Measurements from ENCODE around the gene ESR1. TPM values are rescaled to one million over a fixed set of nuclear protein-coding genes. Genes with fewer than 3 reads are reported as not detected.

The ESR1 gene
- total RNA-seq, 2 experiments from 2014 or later, result 0.38 to 0.79 TPM

DNA sequence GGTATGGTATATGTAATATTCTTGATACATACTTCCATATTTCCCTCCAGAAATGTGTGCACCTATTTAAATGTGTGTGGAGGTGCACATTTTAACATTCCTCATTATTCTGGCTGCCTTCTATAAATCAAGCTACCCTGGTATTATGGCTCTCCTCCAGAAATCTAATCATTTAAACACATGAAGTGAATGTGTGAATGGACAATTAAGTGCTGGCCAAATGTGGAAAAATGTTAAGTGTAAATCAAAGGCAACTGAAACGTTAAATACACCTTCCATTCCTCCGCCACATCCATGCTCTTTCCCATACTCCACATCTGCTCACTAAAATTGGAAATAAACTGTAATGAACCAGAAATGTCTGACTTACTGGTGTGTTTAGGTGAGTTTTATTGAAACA lies 24.9 kb upstream of the ESR1 start:
- TF ChIP-seq, protein P1, sequence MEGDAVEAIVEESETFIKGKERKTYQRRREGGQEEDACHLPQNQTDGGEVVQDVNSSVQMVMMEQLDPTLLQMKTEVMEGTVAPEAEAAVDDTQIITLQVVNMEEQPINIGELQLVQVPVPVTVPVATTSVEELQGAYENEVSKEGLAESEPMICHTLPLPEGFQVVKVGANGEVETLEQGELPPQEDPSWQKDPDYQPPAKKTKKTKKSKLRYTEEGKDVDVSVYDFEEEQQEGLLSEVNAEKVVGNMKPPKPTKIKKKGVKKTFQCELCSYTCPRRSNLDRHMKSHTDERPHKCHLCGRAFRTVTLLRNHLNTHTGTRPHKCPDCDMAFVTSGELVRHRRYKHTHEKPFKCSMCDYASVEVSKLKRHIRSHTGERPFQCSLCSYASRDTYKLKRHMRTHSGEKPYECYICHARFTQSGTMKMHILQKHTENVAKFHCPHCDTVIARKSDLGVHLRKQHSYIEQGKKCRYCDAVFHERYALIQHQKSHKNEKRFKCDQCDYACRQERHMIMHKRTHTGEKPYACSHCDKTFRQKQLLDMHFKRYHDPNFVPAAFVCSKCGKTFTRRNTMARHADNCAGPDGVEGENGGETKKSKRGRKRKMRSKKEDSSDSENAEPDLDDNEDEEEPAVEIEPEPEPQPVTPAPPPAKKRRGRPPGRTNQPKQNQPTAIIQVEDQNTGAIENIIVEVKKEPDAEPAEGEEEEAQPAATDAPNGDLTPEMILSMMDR (IDR thresholded peaks at IDR 0.05), result no peak
- intact Hi-C loops (cut with micrococcal nuclease), result no loop called here
- POLR2A ChIA-PET, result no interaction called here
- H3K9me3 Mint-ChIP-seq, result no peaks in the 10 kb centered on the region
- H3K4me3 Mint-ChIP-seq, result no peak overlapping the region
- ATAC-seq (no peak), DNase-seq (no peak)
- H3K27ac Mint-ChIP-seq, result no peak overlapping the region
- CTCF ChIA-PET, result no interaction called here
- H3K36me3 Mint-ChIP-seq (ENCODE audit: low read depth), result no peaks in the 10 kb centered on the region
- no peaks in the 10 kb centered on the region for H3K4me1 Mint-ChIP-seq (ENCODE audit: low read depth)
- H3K27me3 Mint-ChIP-seq, result peaks cover 2% of the 10 kb centered on the region

DNA sequence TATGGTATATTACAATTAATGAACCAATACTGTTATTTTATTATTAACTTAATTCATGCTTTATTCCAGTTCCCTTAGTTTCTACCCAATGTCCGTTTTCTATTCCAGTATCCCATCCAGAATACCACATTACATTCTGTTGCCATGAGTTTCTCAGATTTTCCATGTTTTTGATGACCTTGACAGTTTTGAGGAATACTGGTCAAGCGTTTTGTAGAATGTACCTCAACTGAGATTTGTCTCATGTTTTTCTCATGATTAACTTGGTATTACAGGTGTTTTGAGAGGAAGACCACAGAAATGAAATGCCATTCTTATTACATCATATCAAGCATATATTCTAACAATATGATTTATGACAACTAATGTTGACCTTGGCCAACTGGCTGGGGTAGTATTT lies 23.8 kb upstream of the ESR1 start:
- DNase-seq (no peak), ATAC-seq (no peak)
- H3K27me3 Mint-ChIP-seq, result peaks cover 2% of the 10 kb centered on the region
- CTCF ChIA-PET, result no interaction called here
- H3K4me1 Mint-ChIP-seq (ENCODE audit: low read depth), result no peaks in the 10 kb centered on the region
- POLR2A ChIA-PET, result no interaction called here
- no peak overlapping the region for H3K27ac Mint-ChIP-seq
- no peaks in the 10 kb centered on the region for H3K36me3 Mint-ChIP-seq (ENCODE audit: low read depth)
- peaks cover 9% of the 10 kb centered on the region for H3K9me3 Mint-ChIP-seq
- H3K4me3 Mint-ChIP-seq, result no peak overlapping the region
- intact Hi-C loops (cut with micrococcal nuclease), result no loop called here
- TF ChIP-seq, protein P1 (IDR thresholded peaks at IDR 0.05), result no peak

DNA sequence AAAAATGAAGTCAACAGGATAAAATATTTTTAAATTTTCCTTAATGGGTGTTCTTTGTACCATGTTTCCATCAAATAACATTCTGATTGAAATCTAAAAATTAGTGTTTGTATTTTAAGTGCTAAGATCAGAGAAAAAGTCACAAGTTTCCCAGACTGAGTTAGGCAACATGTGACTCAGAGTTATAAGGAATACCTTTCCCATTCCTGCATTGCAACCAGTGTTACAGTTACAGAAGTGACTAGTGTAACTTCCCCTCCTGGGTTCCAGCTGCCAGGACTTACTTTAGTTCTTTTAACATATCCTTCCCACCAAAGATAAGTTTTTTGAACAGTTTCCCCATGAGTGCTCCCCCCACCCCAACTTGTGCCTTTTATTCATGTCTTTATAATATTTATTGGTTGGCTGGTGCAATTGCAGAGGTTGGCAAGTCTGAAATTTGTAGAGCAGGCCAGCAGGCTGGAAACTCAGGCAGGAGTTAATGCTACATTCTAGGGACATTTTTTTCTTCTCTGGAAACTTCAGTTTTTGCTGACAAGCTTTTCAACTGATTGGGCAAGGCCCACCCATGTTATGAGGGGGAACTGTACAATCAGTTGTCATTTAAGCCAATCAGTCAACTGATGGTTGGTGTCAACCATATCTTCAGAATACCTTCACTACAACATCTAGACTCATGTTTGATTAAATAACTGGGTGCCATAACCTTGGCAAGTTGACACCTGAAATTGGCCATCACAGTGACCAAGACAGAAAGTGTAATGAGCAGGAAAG lies 22.9 kb upstream of the ESR1 start:
- Mint-ChIP-seq H3K27ac (no peak overlapping the region), H3K4me1 (ENCODE audit: low read depth) (no peaks in the 10 kb centered on the region), H3K9me3 (peaks cover 11% of the 10 kb centered on the region), H3K27me3 (peaks cover 2% of the 10 kb centered on the region), H3K4me3 (no peak overlapping the region), H3K36me3 (ENCODE audit: low read depth) (no peaks in the 10 kb centered on the region)
- ATAC-seq, result no peak
- POLR2A ChIA-PET, result no interaction called here
- no peak for DNase-seq
- CTCF ChIA-PET, result interaction anchor here (1.2 kb wide), 1 partner anchor 20 kb away, joined by 3 read pairs; no protein-coding TSS in a partner anchor
- intact Hi-C loops (cut with micrococcal nuclease), result no loop called here
- TF ChIP-seq, protein P1 (IDR thresholded peaks at IDR 0.05), result no peak

DNA sequence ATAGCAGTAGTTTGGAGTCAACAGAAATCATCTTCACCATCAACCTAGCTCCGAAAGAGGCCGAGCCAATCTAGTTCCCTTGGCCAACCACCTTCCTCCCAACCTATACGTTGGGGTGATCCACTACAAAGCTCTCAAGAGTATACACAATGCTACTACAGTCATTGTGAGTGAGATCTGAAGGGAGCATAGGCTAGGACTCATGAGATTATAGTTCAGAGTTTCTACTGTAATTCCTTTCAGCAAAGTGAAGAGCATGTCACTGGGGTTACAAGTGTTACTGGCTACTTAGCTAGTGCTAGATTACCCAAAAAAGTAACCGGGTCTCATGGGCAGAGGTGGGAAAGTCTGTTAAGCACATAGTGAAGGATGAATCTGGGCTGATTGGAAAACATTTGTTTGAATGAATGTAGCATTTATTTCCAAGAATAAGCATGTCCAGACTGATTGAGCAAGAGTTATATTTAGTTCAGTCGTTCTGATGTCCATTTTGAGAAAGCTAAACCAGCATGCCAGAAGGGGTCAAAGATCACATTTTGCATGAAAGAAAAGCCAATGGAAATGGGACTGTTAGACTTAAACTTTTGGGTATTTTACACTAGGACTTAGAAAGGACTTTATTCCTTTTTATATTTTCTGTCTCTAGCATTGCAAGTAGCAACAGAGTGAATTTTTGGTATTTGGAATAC lies 10.5 kb upstream of the ESR1 start:
- intact Hi-C loops (cut with micrococcal nuclease), result no loop called here
- Mint-ChIP-seq H3K4me1 (ENCODE audit: low read depth) (no peaks in the 10 kb centered on the region), H3K27me3 (peaks cover 11% of the 10 kb centered on the region), H3K9me3 (no peaks in the 10 kb centered on the region), H3K36me3 (ENCODE audit: low read depth) (no peaks in the 10 kb centered on the region), H3K27ac (no peak overlapping the region), H3K4me3 (no peak overlapping the region)
- ChIA-PET CTCF (no interaction called here), POLR2A (no interaction called here)
- DNase-seq, result no peak
- no peak for ATAC-seq
- TF ChIP-seq, protein P1 (IDR thresholded peaks at IDR 0.05), result no peak

DNA sequence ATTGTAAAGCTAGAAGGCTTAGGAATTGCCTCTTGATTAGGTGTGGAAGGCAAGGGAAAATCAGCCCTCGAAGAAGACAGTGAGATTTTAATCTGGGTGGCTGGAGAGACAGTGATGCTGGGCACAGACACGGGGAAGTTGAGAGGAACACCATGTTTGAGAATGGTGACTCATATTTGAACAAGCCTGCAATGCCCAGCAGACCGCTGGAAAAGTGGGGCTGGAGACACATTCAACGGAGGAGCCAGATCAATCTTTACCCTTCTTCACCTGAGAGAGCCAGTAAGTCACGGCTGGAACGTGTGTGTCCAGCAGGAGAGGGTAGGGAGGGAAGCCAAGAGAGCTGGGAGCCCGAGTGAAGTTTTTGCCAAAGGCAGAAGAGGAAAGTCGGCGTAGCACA lies 3.7 kb upstream of the ESR1 start:
- H3K27ac Mint-ChIP-seq, result no peak overlapping the region
- intact Hi-C loops (cut with micrococcal nuclease), result no loop called here
- peaks cover 39% of the 10 kb centered on the region for H3K27me3 Mint-ChIP-seq
- H3K9me3 Mint-ChIP-seq, result no peaks in the 10 kb centered on the region
- TF ChIP-seq, protein P1 (IDR thresholded peaks at IDR 0.05), result no peak
- H3K4me3 Mint-ChIP-seq, result no peak overlapping the region
- ChIA-PET CTCF (interaction anchor here (1.0 kb wide), 1 partner anchor 11 kb away, joined by 3 read pairs; no protein-coding TSS in a partner anchor), POLR2A (no interaction called here)
- ATAC-seq (no peak), DNase-seq (no peak)
- peaks cover 8% of the 10 kb centered on the region for H3K4me1 Mint-ChIP-seq (ENCODE audit: low read depth)
- H3K36me3 Mint-ChIP-seq (ENCODE audit: low read depth), result no peaks in the 10 kb centered on the region
